ENCODE measurements around the gene HMOX2.

The HMOX2 gene

DNA sequence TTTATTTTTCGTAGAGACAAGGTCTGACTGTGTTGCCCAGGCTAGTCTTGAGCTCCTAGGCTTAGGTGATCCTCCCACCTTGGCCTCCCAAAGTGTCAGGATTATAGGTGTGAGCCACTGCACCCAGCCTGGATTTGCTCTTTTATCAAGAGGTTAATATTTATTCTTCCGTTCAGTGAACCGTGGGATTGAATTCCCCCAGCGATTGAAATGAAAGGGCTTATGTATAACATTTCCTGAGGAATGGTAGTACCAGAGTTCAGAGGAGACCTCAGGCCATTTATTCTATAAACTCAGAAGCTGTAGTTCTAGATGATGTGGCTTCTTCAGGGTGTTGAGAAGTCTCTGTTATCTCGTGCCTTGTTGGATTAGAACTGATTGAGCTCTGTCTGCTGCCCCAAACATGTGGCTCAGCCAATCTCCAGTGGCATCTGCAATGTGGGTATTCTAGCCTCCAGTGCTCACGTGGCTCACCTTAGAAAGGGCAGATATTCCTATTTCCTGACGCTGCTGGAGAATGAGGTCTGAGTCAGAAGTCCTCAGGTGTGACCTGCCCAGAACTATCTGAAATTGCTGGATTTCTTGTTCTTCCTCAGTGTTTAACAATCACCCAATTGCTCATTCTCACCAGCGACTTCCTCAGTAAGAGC lies 22.5 kb downstream of the HMOX2 start:
- Mint-ChIP-seq H3K36me3 (ENCODE audit: low read depth) (no peaks in the 10 kb centered on the region), H3K4me3 (no peak overlapping the region), H3K4me1 (peaks cover 23% of the 10 kb centered on the region), H3K9me3 (no peaks in the 10 kb centered on the region), H3K27ac (peak overlapping the region; percentile 13 to 67 (median 31)), H3K27me3 (ENCODE audit: low read depth) (no peaks in the 10 kb centered on the region)
- TF ChIP-seq, protein P1, sequence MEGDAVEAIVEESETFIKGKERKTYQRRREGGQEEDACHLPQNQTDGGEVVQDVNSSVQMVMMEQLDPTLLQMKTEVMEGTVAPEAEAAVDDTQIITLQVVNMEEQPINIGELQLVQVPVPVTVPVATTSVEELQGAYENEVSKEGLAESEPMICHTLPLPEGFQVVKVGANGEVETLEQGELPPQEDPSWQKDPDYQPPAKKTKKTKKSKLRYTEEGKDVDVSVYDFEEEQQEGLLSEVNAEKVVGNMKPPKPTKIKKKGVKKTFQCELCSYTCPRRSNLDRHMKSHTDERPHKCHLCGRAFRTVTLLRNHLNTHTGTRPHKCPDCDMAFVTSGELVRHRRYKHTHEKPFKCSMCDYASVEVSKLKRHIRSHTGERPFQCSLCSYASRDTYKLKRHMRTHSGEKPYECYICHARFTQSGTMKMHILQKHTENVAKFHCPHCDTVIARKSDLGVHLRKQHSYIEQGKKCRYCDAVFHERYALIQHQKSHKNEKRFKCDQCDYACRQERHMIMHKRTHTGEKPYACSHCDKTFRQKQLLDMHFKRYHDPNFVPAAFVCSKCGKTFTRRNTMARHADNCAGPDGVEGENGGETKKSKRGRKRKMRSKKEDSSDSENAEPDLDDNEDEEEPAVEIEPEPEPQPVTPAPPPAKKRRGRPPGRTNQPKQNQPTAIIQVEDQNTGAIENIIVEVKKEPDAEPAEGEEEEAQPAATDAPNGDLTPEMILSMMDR (IDR thresholded peaks at IDR 0.05; ENCODE audit: unreplicated experiment in 3 of 3): no peak

DNA sequence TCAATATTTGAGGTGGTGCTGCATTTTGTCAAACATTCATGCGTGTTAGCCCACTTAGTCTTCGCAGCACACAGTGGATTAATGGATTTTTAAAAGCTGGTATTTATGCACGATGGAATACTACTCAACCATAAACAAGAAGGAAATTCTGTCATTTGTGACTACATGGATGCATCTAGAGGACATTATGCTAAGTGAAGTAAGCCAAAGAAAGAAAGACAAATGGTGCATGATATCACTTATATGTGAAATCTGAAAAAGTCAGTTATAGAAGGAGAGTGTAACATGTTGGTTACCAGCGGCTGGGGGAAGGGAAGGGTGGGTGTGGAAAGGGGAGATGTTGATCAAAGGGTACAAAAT lies 23.0 kb downstream of the HMOX2 start:
- no peak overlapping the region for H3K4me3 Mint-ChIP-seq
- H3K27ac Mint-ChIP-seq: no peak overlapping the region
- H3K36me3 Mint-ChIP-seq (ENCODE audit: low read depth): no peaks in the 10 kb centered on the region
- TF ChIP-seq, protein P1 (IDR thresholded peaks at IDR 0.05; ENCODE audit: unreplicated experiment in 3 of 3): no peak
- H3K4me1 Mint-ChIP-seq: peaks cover 23% of the 10 kb centered on the region
- H3K9me3 Mint-ChIP-seq: no peaks in the 10 kb centered on the region
- no peaks in the 10 kb centered on the region for H3K27me3 Mint-ChIP-seq (ENCODE audit: low read depth)

DNA sequence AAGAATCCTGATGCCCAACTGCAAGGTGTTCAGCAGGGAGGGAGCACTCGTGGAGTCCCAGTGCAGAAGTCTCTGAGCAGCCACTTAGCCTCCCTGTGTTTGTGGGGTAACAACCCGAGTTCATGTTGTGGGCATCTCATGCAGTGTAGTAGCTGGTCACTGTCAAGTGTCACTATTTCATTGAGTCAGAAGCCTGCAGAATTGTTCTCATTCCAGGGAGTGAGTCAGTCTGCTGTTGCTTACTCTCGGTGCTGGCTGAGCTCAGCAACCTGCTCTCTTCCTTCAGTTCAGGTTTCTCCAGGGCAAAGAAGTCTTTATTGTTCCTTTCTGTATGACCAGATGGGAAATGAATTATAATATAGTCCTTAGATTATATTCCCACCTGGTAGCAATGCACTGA lies 24.1 kb downstream of the HMOX2 start:
- H3K36me3 Mint-ChIP-seq (ENCODE audit: low read depth): no peaks in the 10 kb centered on the region
- H3K27ac Mint-ChIP-seq: peak overlapping the region in 1 of 3 experiments; percentile 12
- H3K4me3 Mint-ChIP-seq: no peak overlapping the region
- H3K9me3 Mint-ChIP-seq: no peaks in the 10 kb centered on the region
- TF ChIP-seq, protein P1 (IDR thresholded peaks at IDR 0.05; ENCODE audit: unreplicated experiment in 3 of 3): no peak
- H3K27me3 Mint-ChIP-seq (ENCODE audit: low read depth): no peaks in the 10 kb centered on the region
- H3K4me1 Mint-ChIP-seq: peaks cover 23% of the 10 kb centered on the region

DNA sequence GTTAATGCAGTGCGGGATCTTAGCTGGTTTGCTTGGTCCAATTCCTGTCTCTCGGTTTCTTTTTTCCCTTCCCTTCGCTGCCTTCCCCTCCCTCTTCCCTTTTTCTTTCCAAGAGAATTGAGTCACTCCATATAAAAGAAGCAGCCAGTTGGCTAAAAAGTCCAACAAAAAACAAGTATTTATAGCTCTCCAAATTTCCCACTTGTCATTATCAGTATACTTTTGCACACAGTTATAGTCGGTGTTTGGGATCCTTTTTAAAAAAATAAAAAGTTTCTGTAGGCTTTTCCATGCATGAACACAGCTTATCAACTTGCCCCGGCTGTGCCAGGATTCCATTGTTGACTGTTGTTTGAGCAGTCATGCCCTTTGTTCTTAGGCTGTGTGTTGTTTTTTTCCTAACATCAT lies 24.9 kb downstream of the HMOX2 start:
- no peaks in the 10 kb centered on the region for H3K36me3 Mint-ChIP-seq (ENCODE audit: low read depth)
- H3K9me3 Mint-ChIP-seq: no peaks in the 10 kb centered on the region
- no peaks in the 10 kb centered on the region for H3K27me3 Mint-ChIP-seq (ENCODE audit: low read depth)
- H3K27ac Mint-ChIP-seq: peak overlapping the region in 1 of 3 experiments; percentile 12
- H3K4me3 Mint-ChIP-seq: no peak overlapping the region
- H3K4me1 Mint-ChIP-seq: peaks cover 23% of the 10 kb centered on the region
- TF ChIP-seq, protein P1 (IDR thresholded peaks at IDR 0.05; ENCODE audit: unreplicated experiment in 3 of 3): no peak

DNA sequence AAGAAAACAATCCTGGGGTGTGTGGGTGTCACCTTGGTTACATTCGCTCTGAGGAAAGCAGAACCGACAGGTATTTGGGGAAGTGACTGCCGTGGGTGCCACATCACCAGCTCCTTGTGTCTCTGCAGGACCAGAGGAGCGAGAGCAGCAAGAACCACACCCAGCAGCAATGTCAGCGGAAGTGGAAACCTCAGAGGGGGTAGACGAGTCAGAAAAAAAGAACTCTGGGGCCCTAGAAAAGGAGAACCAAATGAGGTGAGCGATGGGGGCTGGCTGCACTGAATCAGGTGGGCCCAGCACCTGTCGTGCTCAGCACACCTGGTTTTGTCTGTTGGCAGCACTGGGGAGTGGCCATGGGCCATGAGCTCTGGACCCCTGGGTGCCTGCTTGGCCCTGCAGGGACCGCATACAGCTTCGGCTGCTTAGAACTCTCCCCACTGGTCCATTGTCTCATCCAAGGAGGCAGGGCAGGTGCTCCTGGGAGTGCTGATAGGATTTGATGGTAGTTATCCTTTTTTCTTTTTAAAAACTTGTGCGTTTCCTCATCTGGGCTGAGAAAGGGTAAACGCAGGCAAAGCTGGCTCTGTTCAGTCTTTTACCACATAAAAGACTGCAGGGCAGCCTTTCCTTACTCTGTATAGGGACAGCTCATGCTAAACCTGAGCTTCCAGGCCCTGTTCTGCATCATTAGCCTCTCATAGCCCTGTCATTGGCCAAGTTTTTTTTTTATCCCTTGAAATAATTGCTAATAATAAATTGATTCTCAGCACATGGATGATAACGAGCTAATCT lies 29.4 kb downstream of the HMOX2 start:
- Mint-ChIP-seq H3K9me3 (no peaks in the 10 kb centered on the region), H3K4me3 (no peak overlapping the region), H3K27me3 (ENCODE audit: low read depth) (no peaks in the 10 kb centered on the region), H3K36me3 (ENCODE audit: low read depth) (peaks cover 13% of the 10 kb centered on the region), H3K4me1 (peaks cover 9% of the 10 kb centered on the region), H3K27ac (no peak overlapping the region)
- TF ChIP-seq, protein P1 (IDR thresholded peaks at IDR 0.05; ENCODE audit: unreplicated experiment in 3 of 3): no peak
